GM18511 (cell line): ENCODE measurements around the gene ADRB2.
A peak's percentile ranks its signal among the peaks of the same experiment; 100 is the strongest.
"Not testable (repeated sequence)": the region's sequence is repeated elsewhere in the genome, so short reads cannot be mapped to it uniquely, and the experiment has no call there.

Source experiments
- ATAC-seq: cut with Tn5 transposase; IDR thresholded peaks from one replicate; pipeline ENCODE4 v1.9.1; 2021; ENCODE audit warnings: mild to moderate bottlenecking, moderate library complexity; ENCODE audit not compliant: unreplicated experiment

ADRB2 gene

GRCh38 chr5:148853868-148854267 lies 27.5 kb downstream of the ADRB2 start:
- ATAC-seq = peak; percentile 65

- ATAC-seq = peak; percentile 64
Measured at GRCh38 chr5:148855249-148856008, 29.0 kb downstream of the ADRB2 start.

- ATAC-seq = no peak
Measured at GRCh38 chr5:148856009-148856367, 29.6 kb downstream of the ADRB2 start.

- ATAC-seq = no peak
Measured at GRCh38 chr5:148856424-148856823, 30.0 kb downstream of the ADRB2 start.

GRCh38 chr5:148857474-148857873 lies 31.1 kb downstream of the ADRB2 start:
- no peak for ATAC-seq

GRCh38 chr5:148858106-148858505 lies 31.7 kb downstream of the ADRB2 start:
- no peak for ATAC-seq

GRCh38 chr5:148858547-148858946 lies 32.1 kb downstream of the ADRB2 start:
- no peak for ATAC-seq

GRCh38 chr5:148859703-148860102 lies 33.3 kb downstream of the ADRB2 start:
- ATAC-seq = no peak

GRCh38 chr5:148860599-148860998 lies 34.2 kb downstream of the ADRB2 start:
- ATAC-seq = no peak

GRCh38 chr5:148861088-148861487 lies 34.7 kb downstream of the ADRB2 start:
- ATAC-seq = no peak

- no peak for ATAC-seq
Measured at GRCh38 chr5:148861696-148862095, 35.3 kb downstream of the ADRB2 start.

GRCh38 chr5:148864113-148864841 lies 37.9 kb downstream of the ADRB2 start:
- ATAC-seq = no peak

GRCh38 chr5:148866024-148866423 lies 39.6 kb downstream of the ADRB2 start:
- ATAC-seq = no peak

- no peak for ATAC-seq
Measured at GRCh38 chr5:148873120-148873519, 46.7 kb downstream of the ADRB2 start.

GRCh38 chr5:148873690-148874485 lies 47.5 kb downstream of the ADRB2 start:
- ATAC-seq = no peak

- ATAC-seq = no peak
Measured at GRCh38 chr5:148875205-148875875, 48.9 kb downstream of the ADRB2 start.

GRCh38 chr5:148877436-148877835 lies 51.0 kb downstream of the ADRB2 start:
- not testable (repeated sequence) for ATAC-seq
